Motor neuron (in vitro differentiated cells): ENCODE results near the gene USP6NL. TPM values are rescaled to one million over a fixed set of nuclear protein-coding genes. Genes with fewer than 3 reads are reported as not detected.

ENCODE experiments used
- ATAC-seq, 8 experiments: fragments of 200-7000 bp; cut with Tn5 transposase; replicated peaks in 6 of 8; 2 replicates each; pipeline ENCODE4 v1.8.0; 2021; ENCODE audit warnings: mild to moderate bottlenecking in 8 of 8, moderate library complexity in 8 of 8
- H3K27ac ChIP-seq, 2 donors: fragments of 250-450 bp; sonication (Bioruptor Pico); 2 replicates each; pipeline ENCODE4 v1.9.0; 2021; ENCODE audit warnings: antibody characterized with exemption in 2 of 2, mild to moderate bottlenecking in 2 of 2, moderate library complexity in 1 of 2
- H3K4me1 ChIP-seq, 2 donors: fragments of 250-450 bp; sonication (Bioruptor Pico); replicated peaks in 1 of 2; 2 replicates each; pipeline ENCODE4 v1.6.1; 2021; ENCODE audit warnings: antibody characterized with exemption in 2 of 2, mild to moderate bottlenecking in 2 of 2, moderate library complexity in 1 of 2
- H3K4me3 ChIP-seq, 5 donors: fragments of 250-450 bp; sonication (Bioruptor Pico); 2 replicates each; pipeline ENCODE4 v1.9.0; 2021; ENCODE audit warnings: antibody characterized with exemption in 5 of 5, mild to moderate bottlenecking in 5 of 5, moderate library complexity in 4 of 5
- WGBS, 10 experiments: fragments of 450-650 bp; shearing (Covaris generic); methylation state at CpG; one replicate each; pipeline ENCODE4 v1.0.0; 2022; 5-methylcytosine and 5-hydroxymethylcytosine counted together
- in situ Hi-C, 9 experiments: fragments of 400-800 bp; cut with MboI; loops; one replicate each; pipeline ENCODE4 v1.15.0; 2021; ENCODE audit warnings: low sequenced_read_pairs in 9 of 9, low pct_unique_long_range_greater_than_20kb in 2 of 9; ENCODE audit not compliant: unreplicated experiment in 9 of 9
- total RNA-seq, 8 experiments: library from RNA; unstranded; fragments of 300-600 nt; gene quantifications; 2 replicates each; pipeline versions ENCODE4 v1.2.3 to v1.2.4, GENCODE V29; 2022

USP6NL gene
- total RNA-seq, 8 experiments from 2014 or later: 6.0 to 22.6 (median 16.1) TPM

GRCh38 chr10:11448190-11448544 lies 163.3 kb downstream of the USP6NL start:
- Histone ChIP-seq H3K27ac (no peak overlapping the region), H3K4me1 (no peaks in the 10 kb centered on the region), H3K4me3 (no peak overlapping the region)
- 0 to 83% (median 60%) methylated on average over 1 to 6 of the region's 8 CpGs; no CpG with 5 or more reads in 3 of the 10 experiments for WGBS, 10 experiments
- peak in 1 of 8 experiments; percentile 42 for ATAC-seq
- in situ Hi-C loops: no loop called here

- WGBS, 10 experiments: 23 to 100% (median 80%) methylated on average over 1 to 5 of the region's 9 CpGs; no CpG with 5 or more reads in 3 of the 10 experiments
- Histone ChIP-seq H3K27ac (no peak overlapping the region), H3K4me3 (no peak overlapping the region), H3K4me1 (no peaks in the 10 kb centered on the region)
- no peak for ATAC-seq
- in situ Hi-C loops: no loop called here
Measured at GRCh38 chr10:11447586-11447985, 163.9 kb downstream of the USP6NL start.

DNA sequence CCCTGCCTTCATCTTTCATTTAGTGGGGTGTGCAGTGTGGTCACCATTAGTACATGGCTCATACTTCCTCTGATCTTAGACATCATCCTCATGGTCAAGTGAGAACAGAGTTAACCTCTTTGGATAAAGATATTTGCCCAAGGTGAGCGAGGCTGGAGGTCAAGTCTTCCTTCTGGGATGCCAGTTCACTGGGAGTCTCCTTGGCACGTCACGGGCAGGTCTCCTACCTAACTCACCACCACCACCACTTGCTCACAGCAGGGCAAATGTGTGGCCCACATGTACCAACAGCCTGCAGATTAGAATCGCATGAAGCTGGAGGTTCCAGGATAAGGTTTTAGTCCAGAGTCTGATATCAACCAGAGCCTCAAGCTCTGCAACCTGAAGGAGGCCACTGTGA lies 164.6 kb downstream of the USP6NL start:
- WGBS, 10 experiments: 0 to 100% (median 64%) methylated on average over 1 to 3 of the region's 4 CpGs; no CpG with 5 or more reads in 4 of the 10 experiments
- no peak overlapping the region for H3K4me3 ChIP-seq
- no peak overlapping the region for H3K27ac ChIP-seq
- H3K4me1 ChIP-seq: no peaks in the 10 kb centered on the region
- no peak for ATAC-seq
- in situ Hi-C loops: no loop called here

GRCh38 chr10:11446133-11446532 lies 165.3 kb downstream of the USP6NL start:
- H3K4me3 ChIP-seq: no peak overlapping the region
- 0 to 82% (median 57%) methylated on average over 1 to 4 of the region's 5 CpGs; no CpG with 5 or more reads in 3 of the 10 experiments for WGBS, 10 experiments
- no peak for ATAC-seq
- H3K27ac ChIP-seq: no peak overlapping the region
- in situ Hi-C loops: no loop called here
- peaks cover 0 to under 1% of the 10 kb centered on the region in 2 donors for H3K4me1 ChIP-seq

DNA sequence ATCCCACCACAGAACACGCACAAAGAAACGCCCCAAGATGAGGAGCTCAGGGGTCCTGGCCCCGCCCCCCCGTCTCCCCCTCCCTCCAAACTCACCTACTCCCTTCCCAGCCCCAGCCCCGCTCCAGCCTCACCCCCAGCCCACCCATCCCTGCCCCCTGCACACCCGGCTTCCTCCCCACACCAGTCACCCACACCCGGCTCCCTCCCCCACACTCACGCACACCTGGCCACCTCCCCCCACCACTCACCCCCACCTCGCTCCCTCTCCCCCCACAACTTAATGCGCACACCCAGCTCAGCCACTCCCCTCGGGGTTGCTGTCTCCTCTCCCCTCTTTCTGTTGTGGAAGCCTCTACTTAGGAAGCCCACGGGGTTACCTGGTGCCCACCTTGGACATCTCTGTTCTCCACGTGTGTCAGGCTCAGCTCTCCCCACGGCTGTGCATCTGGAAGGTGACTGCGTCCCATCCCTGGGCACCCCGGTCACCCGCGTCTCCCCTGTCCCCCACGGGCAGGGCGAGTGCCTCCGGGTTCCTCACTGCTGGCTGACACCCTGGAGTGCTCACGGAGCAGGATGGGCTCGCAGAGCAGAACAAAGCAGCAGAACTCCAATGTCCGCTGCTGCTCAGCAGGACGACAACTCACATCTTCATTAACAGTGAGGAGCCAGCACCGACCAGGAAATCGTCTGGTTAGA lies 166.8 kb downstream of the USP6NL start:
- in situ Hi-C loops: no loop called here
- ATAC-seq: no peak
- Histone ChIP-seq H3K4me3 (no peak overlapping the region), H3K4me1 (peaks cover 8 to 9% of the 10 kb centered on the region in 2 donors), H3K27ac (no peak overlapping the region)
- 35 to 100% (median 70%) methylated on average over 1 to 4 of the region's 27 CpGs; no CpG with 5 or more reads in 6 of the 10 experiments for WGBS, 10 experiments

GRCh38 chr10:11444155-11444530 lies 167.3 kb downstream of the USP6NL start:
- Histone ChIP-seq H3K4me1 (peaks cover 8 to 9% of the 10 kb centered on the region in 2 donors), H3K27ac (no peak overlapping the region), H3K4me3 (no peak overlapping the region)
- in situ Hi-C loops: no loop called here
- ATAC-seq: no peak
- WGBS, 10 experiments: 0 to 96% (median 83%) methylated on average over 1 to 4 of the region's 11 CpGs; no CpG with 5 or more reads in 5 of the 10 experiments

DNA sequence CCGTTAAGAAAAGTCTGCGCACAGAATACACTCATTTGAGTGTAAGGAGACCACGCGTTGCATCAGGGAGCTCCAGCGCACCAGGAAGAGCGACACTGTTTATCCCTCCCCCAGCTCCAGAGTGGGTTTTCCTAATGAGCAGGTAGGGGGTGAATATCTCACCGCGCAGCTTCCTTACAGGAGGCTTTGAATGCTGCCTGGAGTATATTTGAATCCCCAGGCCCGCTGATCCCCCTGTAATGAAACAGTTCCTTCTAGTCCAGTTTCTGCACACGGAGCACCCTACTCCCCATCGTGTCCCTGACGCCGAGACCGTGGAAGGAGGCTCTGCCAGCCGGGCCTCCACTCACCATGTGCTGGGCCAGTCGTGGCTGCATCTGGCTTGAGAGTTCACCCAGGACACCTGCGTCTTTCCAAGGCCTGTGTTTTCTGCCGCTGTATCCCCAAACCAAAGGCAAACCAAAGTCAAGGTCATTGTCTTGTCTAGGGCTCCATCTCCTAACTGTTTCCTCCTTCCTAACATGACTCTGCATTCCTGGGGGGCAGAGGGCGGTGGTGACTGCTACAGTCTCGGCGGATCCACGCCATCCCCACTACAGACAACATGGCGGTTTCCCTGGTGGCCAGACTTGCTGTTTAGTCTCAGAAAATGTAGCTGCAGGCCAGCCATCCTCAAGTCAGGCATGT lies 167.8 kb downstream of the USP6NL start:
- no peak for ATAC-seq
- WGBS, 10 experiments: 74 to 100% (median 91%) methylated on average over 1 to 12 of the region's 23 CpGs; no CpG with 5 or more reads in 4 of the 10 experiments
- H3K27ac ChIP-seq: no peak overlapping the region
- H3K4me1 ChIP-seq: peaks cover 8 to 9% of the 10 kb centered on the region in 2 donors
- no peak overlapping the region for H3K4me3 ChIP-seq
- in situ Hi-C loops: no loop called here

DNA sequence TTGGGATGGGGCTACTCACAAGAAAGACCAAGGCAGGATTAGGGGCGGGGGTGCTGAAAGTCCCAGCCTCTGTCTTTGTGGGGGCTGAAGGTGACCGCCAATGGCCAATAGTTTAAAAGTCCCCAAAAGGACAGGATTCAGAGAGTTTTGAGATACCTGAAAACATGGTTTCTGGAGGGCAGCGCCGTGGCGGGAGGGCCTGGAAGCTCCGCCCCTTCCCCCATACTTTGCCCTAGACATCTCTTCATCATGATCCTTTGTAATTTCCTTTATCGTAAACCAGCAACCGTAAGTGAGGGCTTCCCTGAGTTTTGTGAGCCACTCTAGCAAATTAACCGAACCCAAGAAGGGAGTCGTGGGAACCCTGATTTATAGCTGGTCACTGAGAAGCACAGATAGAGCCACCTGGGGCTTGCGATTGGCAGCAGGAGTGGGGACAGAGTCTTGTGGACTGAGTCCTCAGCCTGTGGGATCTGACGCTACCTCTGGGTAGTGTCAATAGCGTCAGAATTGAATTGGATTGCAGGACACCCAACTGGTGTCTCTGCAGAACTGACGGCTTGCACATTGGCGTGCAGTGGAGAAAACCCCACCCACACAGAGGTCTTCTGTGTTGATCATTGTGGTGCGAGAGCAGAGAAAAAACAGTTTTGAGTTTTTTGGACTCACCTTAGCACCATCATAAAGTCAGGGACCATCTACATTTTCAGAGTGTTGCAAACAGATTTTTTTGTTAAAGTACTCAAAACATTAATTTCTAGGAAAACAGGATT lies 169.3 kb downstream of the USP6NL start:
- no peak overlapping the region for H3K4me3 ChIP-seq
- no peak overlapping the region for H3K27ac ChIP-seq
- in situ Hi-C loops: no loop called here
- ATAC-seq: no peak
- peaks cover 8 to 9% of the 10 kb centered on the region in 2 donors for H3K4me1 ChIP-seq
- 63 to 100% (median 94%) methylated on average over 3 to 15 of the region's 16 CpGs; no CpG with 5 or more reads in 2 of the 10 experiments for WGBS, 10 experiments

- Histone ChIP-seq H3K4me1 (peaks cover 8 to 9% of the 10 kb centered on the region in 2 donors), H3K4me3 (no peak overlapping the region), H3K27ac (no peak overlapping the region)
- ATAC-seq: no peak
- in situ Hi-C loops: no loop called here
- WGBS, 10 experiments: 42 to 100% (median 88%) methylated on average over 1 to 16 of the region's 16 CpGs; no CpG with 5 or more reads in 2 of the 10 experiments
Measured at GRCh38 chr10:11441151-11441535, 170.3 kb downstream of the USP6NL start.

DNA sequence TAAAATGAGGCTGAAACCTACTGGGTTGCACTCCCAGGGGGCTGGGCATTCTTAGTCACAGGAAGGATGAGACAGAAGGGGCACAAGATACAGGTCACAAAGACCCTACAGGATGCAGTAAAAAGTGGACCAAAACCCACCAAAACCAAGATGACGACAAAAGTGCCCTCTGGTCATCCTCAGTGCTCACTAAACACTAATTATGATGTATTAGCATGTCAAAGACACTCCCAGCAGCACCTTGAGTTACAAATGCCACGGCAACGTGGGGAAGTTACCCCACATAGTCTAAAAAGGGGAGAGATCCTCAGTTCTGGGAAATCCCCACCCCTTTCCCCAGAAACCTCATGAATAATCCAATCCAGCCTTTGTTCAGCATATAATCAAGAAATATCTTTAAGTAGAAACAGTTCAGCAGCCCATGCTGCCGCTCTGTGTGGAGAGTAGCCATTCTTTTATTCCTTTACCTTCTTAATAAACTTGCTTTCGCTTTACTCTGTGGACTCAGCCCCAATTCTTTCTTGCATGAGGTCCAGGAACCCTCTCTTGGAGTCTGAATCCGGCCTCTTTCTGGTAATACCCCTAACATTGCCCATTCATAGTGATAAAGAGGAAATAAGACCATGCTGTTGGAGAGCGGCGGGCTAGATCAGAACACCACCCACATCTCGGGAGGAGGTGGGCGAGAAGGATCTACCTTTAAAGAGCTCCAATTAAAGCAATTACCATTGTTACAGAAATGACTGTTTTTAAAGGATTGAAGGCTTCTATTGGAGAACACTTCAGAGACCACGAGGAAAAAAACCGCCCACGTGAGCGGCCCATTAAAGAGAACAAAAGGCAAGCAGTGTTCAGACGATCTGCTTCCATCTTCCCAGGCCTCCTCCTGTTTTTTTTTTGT lies 170.9 kb downstream of the USP6NL start:
- peaks cover 9 to 11% of the 10 kb centered on the region in 2 donors for H3K4me1 ChIP-seq
- WGBS, 10 experiments: 35 to 100% (median 74%) methylated on average over 1 to 14 of the region's 15 CpGs
- no peak overlapping the region for H3K27ac ChIP-seq
- in situ Hi-C loops: no loop called here
- no peak overlapping the region for H3K4me3 ChIP-seq
- peak in 4 of 8 experiments; percentile 22 to 72 (median 41) for ATAC-seq

DNA sequence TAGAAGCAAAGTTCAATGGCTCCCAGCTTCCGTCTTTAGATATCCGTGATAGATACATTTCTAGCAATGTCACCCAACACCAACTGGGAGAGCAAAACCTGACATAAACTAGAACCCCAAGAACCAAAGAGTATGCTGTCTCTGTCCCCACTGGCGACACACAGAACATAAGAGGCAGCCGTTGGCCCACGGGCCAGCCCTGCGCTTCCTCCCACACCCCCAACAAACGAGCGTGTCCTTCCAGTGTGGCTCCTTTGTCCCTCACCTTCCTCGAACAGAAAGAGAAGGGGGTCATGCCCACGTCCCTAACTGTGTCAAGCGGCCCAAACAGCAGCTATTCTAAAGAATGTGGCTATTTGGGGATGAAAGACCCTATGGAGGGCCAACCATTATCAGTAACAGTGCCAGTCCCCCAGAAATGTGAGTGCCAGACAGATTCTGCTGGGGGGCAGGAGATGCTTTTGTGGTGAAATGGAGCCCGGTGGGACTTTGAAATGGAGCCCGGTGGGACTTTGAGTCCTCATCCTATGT lies 171.9 kb downstream of the USP6NL start:
- ATAC-seq: no peak
- whole genome bisulfite sequencing, 10 experiments: 0 to 100% (median 92%) methylated on average over 1 to 8 of the region's 13 CpGs; no CpG with 5 or more reads in 3 of the 10 experiments

More for the DNA sequence above, 171.9 kb downstream of the USP6NL start:
- in situ Hi-C loops: no loop called here
- peaks cover 9 to 11% of the 10 kb centered on the region in 2 donors for H3K4me1 ChIP-seq
- no peak overlapping the region for H3K4me3 ChIP-seq
- H3K27ac ChIP-seq: no peak overlapping the region
